DMS114 treated with DMSO at 0.1 percent for 48 hours (cell line): ENCODE results near the gene ZIM2.
"Not testable (repeated sequence)": the region's sequence is repeated elsewhere in the genome, so short reads cannot be mapped to it uniquely, and the experiment has no call there.

Experiments used
- DNase-seq: peaks from one replicate; lab custom pipeline; 2025; ENCODE audit not compliant: unreplicated experiment; lab: John Stamatoyannopoulos, UW

ZIM2 gene

DNA sequence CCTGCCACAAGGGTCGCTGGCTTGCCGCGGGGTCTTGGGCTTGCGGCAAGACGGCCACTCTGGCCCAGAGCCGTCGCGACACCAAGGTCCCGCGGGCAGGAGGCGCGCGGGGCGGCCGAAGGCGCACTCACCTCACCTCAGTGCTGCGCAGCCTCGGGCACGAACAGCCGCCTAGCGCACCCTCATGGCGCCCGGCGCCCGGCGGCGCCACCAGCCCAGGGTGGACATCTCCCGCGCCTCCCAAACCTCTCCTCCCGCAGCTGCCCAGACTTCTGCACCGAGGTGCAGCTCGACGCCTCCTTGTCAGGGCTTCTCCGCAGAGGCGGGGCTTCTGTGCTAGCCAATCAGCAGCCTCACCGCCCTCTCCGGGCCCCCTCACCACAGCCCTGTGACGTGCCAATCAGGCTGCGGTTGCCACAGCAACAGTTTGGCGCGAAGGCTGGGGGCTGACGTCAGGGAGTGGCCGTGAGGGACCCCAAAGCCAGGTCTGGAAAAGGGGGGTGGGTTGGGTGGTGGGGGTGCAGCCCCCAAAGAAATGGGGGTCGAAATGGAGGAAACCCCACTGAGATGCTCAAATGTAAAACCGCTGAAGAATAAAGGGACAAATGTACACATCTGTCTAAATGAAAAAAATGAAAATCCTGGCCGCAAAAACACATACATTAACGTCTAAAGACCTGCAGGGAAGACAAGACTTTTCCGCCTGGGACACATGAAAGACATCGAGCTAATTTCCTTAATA is at the start of gene ZIM2, which contains the start of gene PEG3:
ZIM2 (minus strand) TSS at position 276 of the 742 bp plus-strand sequence. CDS start 16,449 bp downstream, outside the sequence.
PEG3 (minus strand) TSS at position 276 of the 742 bp plus-strand sequence. CDS start 16,071 bp downstream, outside the sequence.
- DNase-seq = peak; percentile 80

GRCh38 chr19:56885173-56885985 is 44.9 kb upstream of the ZIM2 start:
- no peak for DNase-seq

GRCh38 chr19:56884441-56884840 is 43.9 kb upstream of the ZIM2 start:
- no peak for DNase-seq

- DNase-seq = no peak
Measured at GRCh38 chr19:56880592-56881190, 40.2 kb upstream of the ZIM2 start.

- DNase-seq = no peak
Measured at GRCh38 chr19:56877069-56877715, 36.7 kb upstream of the ZIM2 start.

DNA sequence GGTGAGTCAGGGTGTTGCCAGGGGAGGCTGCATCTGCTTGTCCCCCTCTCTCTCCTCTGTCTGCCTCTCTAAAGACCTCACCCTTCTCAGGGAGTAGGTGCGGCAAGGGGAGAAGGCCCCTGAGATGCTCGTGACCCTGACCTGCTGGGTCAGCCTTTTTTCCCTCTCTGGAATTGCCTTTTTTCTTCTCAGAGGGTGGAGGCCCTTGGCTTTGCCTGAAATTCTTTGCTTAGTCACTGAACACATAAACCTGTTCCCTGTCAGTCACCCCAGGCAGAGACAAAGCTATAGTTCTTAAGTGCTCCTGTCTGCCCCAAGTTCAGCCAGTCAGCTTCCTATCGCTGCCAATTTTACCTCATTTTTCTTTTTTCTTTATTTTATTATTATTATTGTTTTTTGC is 35.2 kb upstream of the ZIM2 start:
- no peak for DNase-seq

DNA sequence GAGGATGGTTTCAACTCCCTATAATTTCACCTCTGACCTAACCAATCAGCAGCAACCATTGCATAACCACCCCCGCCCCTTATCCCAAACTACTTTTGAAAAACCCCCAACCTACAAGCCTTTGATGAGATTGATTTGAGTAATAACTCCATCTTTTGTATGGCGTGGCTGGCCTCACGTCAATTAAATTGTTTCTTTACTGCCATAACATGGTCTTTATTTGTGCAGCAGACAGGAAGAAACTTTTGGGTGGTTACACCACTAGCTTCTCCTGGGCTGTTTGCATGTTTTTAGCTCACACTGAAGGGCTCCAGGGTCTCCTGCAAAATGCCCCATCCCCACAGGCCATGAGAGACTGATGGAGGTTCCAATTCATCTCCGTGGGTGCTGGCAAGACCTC is 34.0 kb upstream of the ZIM2 start:
- no peak for DNase-seq

GRCh38 chr19:56873493-56873892 is 33.0 kb upstream of the ZIM2 start:
- no peak for DNase-seq

DNA sequence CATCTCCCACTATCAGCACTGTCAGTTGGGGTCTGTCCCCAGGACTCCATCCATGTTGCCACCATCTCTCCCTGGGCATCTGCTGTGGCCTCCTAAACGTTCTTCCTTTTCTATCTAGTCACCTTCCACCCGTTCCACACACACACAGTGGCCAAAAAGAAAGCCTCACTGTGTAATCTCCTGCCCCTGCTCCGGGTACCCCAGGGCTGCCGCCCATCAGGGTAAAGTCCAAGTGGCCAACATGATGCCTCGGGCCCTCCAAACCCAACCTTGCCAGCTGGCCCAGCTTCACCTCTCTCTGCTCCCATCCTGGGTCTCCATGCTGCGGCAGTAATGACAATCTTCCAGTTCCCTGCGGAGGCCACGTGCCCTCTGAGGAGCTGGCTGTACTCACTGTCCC is 29.4 kb upstream of the ZIM2 start:
- DNase-seq = no peak

DNA sequence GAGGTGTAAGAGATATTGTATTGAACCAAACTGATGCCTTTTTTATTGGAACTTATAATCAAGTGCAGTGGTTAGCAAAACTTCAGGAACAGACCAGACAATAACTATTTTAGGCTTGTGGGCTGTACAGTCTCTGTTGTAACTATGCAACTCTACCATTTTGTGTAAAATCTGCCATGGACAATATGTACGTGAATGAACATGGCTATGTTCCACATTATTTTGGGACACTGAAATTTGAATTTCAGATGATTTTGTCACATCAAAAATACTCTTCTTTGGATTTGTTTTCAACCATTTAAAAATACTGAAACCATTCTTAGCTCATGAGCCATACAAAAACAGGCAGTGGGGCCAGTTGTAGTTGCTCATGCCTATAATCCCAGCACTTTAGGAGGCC is 27.9 kb upstream of the ZIM2 start:
- no peak for DNase-seq

- no peak for DNase-seq
Measured at GRCh38 chr19:56866538-56866937, 26.0 kb upstream of the ZIM2 start.

GRCh38 chr19:56864443-56865125 is 24.1 kb upstream of the ZIM2 start:
- DNase-seq = no peak

- no peak for DNase-seq
Measured at GRCh38 chr19:56862741-56863140, 22.2 kb upstream of the ZIM2 start.

DNA sequence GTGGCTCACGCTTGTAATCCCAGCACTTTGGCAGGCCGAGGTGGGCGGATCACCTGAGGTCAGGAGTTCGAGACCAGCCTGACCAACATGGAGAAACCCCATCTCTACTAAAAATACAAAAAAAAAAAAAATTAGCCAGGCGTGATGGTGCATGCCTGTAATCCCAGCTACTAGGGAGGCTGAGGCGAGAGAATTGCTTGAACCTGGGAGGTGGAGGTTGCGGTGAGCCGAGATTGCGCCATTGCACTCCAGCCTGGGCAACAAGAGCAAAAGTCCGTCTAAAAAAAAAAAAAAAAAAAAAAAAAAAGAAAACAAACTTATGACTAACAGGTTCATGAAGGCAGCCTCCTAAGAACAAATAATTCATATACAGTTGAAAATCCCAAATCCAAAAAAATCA is 19.9 kb upstream of the ZIM2 start:
- DNase-seq = not testable (repeated sequence)

DNA sequence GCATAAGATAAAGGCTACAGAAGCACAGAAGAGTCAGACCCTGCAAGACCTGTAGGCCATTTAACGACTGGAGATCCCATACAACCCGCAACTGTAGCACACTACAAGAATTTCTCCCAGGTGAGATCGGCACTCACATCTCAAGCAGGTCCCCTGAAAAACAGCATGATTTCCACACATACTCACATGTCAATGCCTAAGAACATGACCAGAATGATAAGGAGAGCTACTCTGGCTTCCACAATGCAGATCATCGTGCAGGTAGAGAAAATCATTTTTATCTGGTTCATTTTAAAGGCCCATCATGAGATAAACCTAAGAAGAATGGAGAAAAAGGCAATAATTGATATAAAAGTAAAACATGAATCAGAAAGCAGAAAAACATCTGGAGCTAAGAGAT is 17.5 kb upstream of the ZIM2 start:
- DNase-seq = no peak

GRCh38 chr19:56856822-56857221 is 16.3 kb upstream of the ZIM2 start:
- DNase-seq = no peak

DNA sequence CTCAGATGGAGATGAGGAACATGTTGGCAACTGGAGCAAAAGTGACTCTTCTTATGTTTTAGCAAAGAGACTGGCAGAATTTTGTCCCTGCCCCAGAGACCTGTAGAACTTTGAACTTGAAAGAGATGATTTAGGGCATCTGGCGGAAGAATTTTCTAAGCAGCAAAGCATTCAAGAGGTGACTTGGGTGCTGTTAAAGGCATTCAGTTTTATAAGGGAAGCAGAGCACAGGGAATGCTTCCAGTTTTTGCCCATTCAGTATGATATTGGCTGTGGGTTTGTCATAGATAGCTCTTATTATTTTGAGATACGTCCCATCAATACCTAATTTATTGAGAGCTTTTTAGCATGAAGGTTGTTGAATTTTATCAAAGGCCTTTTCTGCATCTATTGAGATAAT is 11.8 kb upstream of the ZIM2 start:
- DNase-seq = not testable (repeated sequence)

- no peak for DNase-seq
Measured at GRCh38 chr19:56848166-56848565, 7.6 kb upstream of the ZIM2 start.

GRCh38 chr19:56842412-56842811 is 1.9 kb upstream of the ZIM2 start:
- DNase-seq = no peak

DNA sequence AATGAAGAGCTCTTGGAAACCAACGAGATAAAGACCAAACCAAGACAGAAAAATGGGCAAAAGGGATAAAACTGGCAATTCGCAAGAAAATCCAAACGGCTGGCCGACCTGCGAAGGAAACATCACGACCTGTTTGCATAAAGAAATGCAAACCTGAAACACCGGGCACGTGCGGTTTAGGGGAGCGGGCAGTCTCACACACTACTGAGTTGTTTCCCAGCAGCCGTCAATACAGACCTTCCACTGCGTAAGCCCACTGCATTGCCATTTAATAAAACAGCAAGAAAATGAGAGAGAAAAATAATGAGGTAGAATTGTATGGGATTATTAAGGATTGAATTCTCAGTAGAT is 642 bp upstream of the ZIM2 start:
- no peak for DNase-seq
